Activated CD8-positive, alpha-beta memory T cell treated with anti-CD3 and anti-CD28 coated beads for 1 hour (primary cell): ENCODE data around the gene PDE4A.
A peak's percentile ranks its signal among the peaks of the same experiment; 100 is the strongest.
"Not testable (repeated sequence)": the region's sequence is repeated elsewhere in the genome, so short reads cannot be mapped to it uniquely, and the experiment has no call there.

ENCODE experiments used
- DNase-seq, 2 donors: peaks; one replicate each; pipeline ENCODE4 v3.0.0-alpha.2; 2020; ENCODE audit warnings: low read depth in 1 of 2; ENCODE audit errors: extremely low read depth in 1 of 2

PDE4A gene

GRCh38 chr19:10420444-10421239, at the start of gene PDE4A:
TSS of gene PDE4A (plus strand) at chr19:10420538. CDS start at chr19:10420765, 227 bp downstream.
- DNase-seq, result no peak

GRCh38 chr19:10372690-10373089, 47.6 kb upstream of the PDE4A start:
- no peak for DNase-seq

- no peak for DNase-seq
Measured at GRCh38 chr19:10374931-10375330, 45.4 kb upstream of the PDE4A start.

GRCh38 chr19:10377140-10377640, 43.1 kb upstream of the PDE4A start:
- not testable (repeated sequence) for DNase-seq

- no peak for DNase-seq
Measured at GRCh38 chr19:10378124-10378523, 42.2 kb upstream of the PDE4A start.

GRCh38 chr19:10379880-10380312, 40.4 kb upstream of the PDE4A start:
- no peak for DNase-seq

GRCh38 chr19:10380313-10381102, 39.8 kb upstream of the PDE4A start, which contains the start of gene TYK2:
TSS of gene TYK2 (minus strand) at chr19:10380572. CDS start at chr19:10378406, 2,166 bp downstream.
- DNase-seq, result peak; percentile 85 to 93

- not testable (repeated sequence) for DNase-seq
Measured at GRCh38 chr19:10383223-10383499, 37.2 kb upstream of the PDE4A start.

- DNase-seq, result no peak
Measured at GRCh38 chr19:10384580-10384979, 35.8 kb upstream of the PDE4A start.

GRCh38 chr19:10388957-10389356, 31.4 kb upstream of the PDE4A start:
- DNase-seq, result peak; percentile 67 to 79

GRCh38 chr19:10389863-10390262, 30.5 kb upstream of the PDE4A start:
- DNase-seq, result no peak

- DNase-seq, result peak; percentile 38 to 45
Measured at GRCh38 chr19:10390652-10391286, 29.6 kb upstream of the PDE4A start.

- no peak for DNase-seq
Measured at GRCh38 chr19:10392120-10392519, 28.2 kb upstream of the PDE4A start.

- DNase-seq, result no peak
Measured at GRCh38 chr19:10393137-10393536, 27.2 kb upstream of the PDE4A start.

GRCh38 chr19:10395003-10395402, 25.3 kb upstream of the PDE4A start:
- DNase-seq, result no peak

- no peak for DNase-seq
Measured at GRCh38 chr19:10395436-10395835, 24.9 kb upstream of the PDE4A start.

GRCh38 chr19:10395917-10396316, 24.4 kb upstream of the PDE4A start:
- no peak for DNase-seq

GRCh38 chr19:10398819-10399218, 21.5 kb upstream of the PDE4A start:
- DNase-seq, result no peak

- DNase-seq, result not testable (repeated sequence)
Measured at GRCh38 chr19:10399340-10399739, 21.0 kb upstream of the PDE4A start.

- DNase-seq, result no peak
Measured at GRCh38 chr19:10399878-10400277, 20.5 kb upstream of the PDE4A start.

- DNase-seq, result no peak
Measured at GRCh38 chr19:10402441-10403038, 17.8 kb upstream of the PDE4A start.
